Lower leg skin (tissue), 3 donors: ENCODE data around the gene A2ML1.

Source experiments
- POLR2A ChIP-seq, 2 donors: fragments of 450-650 bp; IDR thresholded peaks; one replicate each; pipeline ENCODE4 v1.6.1; 2016 to 2017; ENCODE audit warnings: antibody characterized with exemption in 2 of 2, mild to moderate bottlenecking in 1 of 2, moderate library complexity in 1 of 2
- TF ChIP-seq, protein P1 (sequence below), 3 donors: fragments of 450-650 bp; IDR thresholded peaks; one replicate each; pipeline ENCODE4 v1.5.1; 2016; ENCODE audit warnings: antibody characterized with exemption in 3 of 3, mild to moderate bottlenecking in 3 of 3, moderate library complexity in 2 of 3

DNA sequence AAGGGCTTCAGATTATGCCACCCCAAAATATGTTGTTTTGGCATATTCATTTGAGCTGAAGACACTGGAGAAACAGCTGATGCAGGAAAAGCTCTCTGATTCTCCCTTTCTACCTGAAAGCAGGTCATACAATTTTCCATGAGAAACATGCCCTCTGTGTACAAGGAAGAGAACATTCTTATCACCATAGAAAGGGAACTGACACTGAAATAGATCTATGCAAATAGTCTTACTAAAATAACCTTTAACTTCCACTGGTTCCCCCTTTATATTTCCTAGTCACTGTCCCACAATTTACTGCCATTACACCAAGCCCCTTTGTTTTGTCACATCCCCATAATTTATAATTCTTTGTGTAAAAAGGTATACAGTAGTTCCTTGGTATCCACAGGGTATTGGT lies 82.2 kb downstream of the A2ML1 start:
- no peak for TF ChIP-seq POLR2A (IDR thresholded peaks at IDR 0.05)
- TF ChIP-seq, protein P1, sequence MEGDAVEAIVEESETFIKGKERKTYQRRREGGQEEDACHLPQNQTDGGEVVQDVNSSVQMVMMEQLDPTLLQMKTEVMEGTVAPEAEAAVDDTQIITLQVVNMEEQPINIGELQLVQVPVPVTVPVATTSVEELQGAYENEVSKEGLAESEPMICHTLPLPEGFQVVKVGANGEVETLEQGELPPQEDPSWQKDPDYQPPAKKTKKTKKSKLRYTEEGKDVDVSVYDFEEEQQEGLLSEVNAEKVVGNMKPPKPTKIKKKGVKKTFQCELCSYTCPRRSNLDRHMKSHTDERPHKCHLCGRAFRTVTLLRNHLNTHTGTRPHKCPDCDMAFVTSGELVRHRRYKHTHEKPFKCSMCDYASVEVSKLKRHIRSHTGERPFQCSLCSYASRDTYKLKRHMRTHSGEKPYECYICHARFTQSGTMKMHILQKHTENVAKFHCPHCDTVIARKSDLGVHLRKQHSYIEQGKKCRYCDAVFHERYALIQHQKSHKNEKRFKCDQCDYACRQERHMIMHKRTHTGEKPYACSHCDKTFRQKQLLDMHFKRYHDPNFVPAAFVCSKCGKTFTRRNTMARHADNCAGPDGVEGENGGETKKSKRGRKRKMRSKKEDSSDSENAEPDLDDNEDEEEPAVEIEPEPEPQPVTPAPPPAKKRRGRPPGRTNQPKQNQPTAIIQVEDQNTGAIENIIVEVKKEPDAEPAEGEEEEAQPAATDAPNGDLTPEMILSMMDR (IDR thresholded peaks at IDR 0.05), result no peak
